HepG2 (cell line): Measurements from ENCODE around the gene CHRNB1. TPM values are rescaled to one million over a fixed set of nuclear protein-coding genes. Genes with fewer than 3 reads are reported as not detected.

Experiments used
- CBFB ChIP-seq: sonication (generic); formaldehyde crosslinking; IDR thresholded peaks from 2 replicates; pipeline ENCODE4 v1.4.0; 2020; ENCODE audit warnings: missing genetic modification reagents
- CREB3 ChIP-seq: sonication (generic); formaldehyde crosslinking; IDR thresholded peaks from 2 replicates; pipeline ENCODE4 v1.5.0; 2020; ENCODE audit warnings: missing genetic modification reagents
- ESRRA ChIP-seq: sonication (generic); formaldehyde crosslinking; IDR thresholded peaks from 2 replicates; pipeline ENCODE4 v1.5.1; 2020; ENCODE audit warnings: mild to moderate bottlenecking, low read depth, missing genetic modification reagents
- GLMP ChIP-seq: sonication (generic); formaldehyde crosslinking; IDR thresholded peaks from 2 replicates; pipeline ENCODE4 v1.9.0; 2021; ENCODE audit warnings: missing genetic modification reagents, mild to moderate bottlenecking, borderline replicate concordance
- HNRNPLL ChIP-seq: fragments of 200-400 bp; formaldehyde crosslinking; IDR thresholded peaks from 2 replicates; pipeline ENCODE4 v1.6.1; 2017; ENCODE audit warnings: mild to moderate bottlenecking, low read depth, low read length; ENCODE audit not compliant: poor library complexity, severe bottlenecking
- NKX3-1 ChIP-seq: sonication (generic); formaldehyde crosslinking; IDR thresholded peaks from 2 replicates; pipeline ENCODE4 v1.5.0; 2020; ENCODE audit warnings: missing genetic modification reagents
- NR2F2 ChIP-seq: IDR thresholded peaks from 2 replicates; pipeline ENCODE4 v1.6.1; 2012; ENCODE audit warnings: low read depth, inconsistent platforms, borderline replicate concordance
- PBX2 ChIP-seq: IDR thresholded peaks from 2 replicates; pipeline ENCODE4 v1.6.1; 2016; ENCODE audit warnings: control low read depth
- RBM22 ChIP-seq: fragments of 200-400 bp; formaldehyde crosslinking; optimal IDR thresholded peaks from 2 replicates; pipeline ENCODE3; 2017; ENCODE audit warnings: mild to moderate bottlenecking, low read length, moderate library complexity
- SYNCRIP ChIP-seq: fragments of 200-400 bp; formaldehyde crosslinking; IDR thresholded peaks from 2 replicates; pipeline ENCODE4 v1.6.1; 2018; ENCODE audit warnings: mild to moderate bottlenecking, low read depth, low read length; ENCODE audit not compliant: insufficient read depth
- TGIF2 ChIP-seq: IDR thresholded peaks from 2 replicates; pipeline ENCODE4 v1.6.1; 2016; ENCODE audit warnings: control low read depth, missing compliant biosample characterization
- XRCC5 ChIP-seq: fragments of 200-400 bp; formaldehyde crosslinking; optimal IDR thresholded peaks from 2 replicates; pipeline ENCODE3; 2017; ENCODE audit warnings: mild to moderate bottlenecking, low read length
- ZNF18 ChIP-seq: sonication (generic); formaldehyde crosslinking; IDR thresholded peaks from 2 replicates; pipeline ENCODE4 v1.8.0; 2022; ENCODE audit warnings: mild to moderate bottlenecking, missing genetic modification reagents; ENCODE audit not compliant: insufficient replicate concordance
- ZNF207 ChIP-seq: fragments of 450-650 bp; IDR thresholded peaks from 2 replicates; pipeline ENCODE4 v1.6.1; 2016; ENCODE audit warnings: antibody characterized with exemption, borderline replicate concordance
- ZNF317 ChIP-seq: sonication (generic); formaldehyde crosslinking; IDR thresholded peaks from 2 replicates; pipeline ENCODE4 v1.5.0; 2020; ENCODE audit warnings: mild to moderate bottlenecking, missing genetic modification reagents
- ZNF326 ChIP-seq: sonication (generic); formaldehyde crosslinking; IDR thresholded peaks from 2 replicates; pipeline ENCODE4 v1.4.0; 2020; ENCODE audit warnings: missing genetic modification reagents, borderline replicate concordance
- ZNF430 ChIP-seq: sonication (generic); formaldehyde crosslinking; IDR thresholded peaks from 2 replicates; pipeline ENCODE4 v1.9.0; 2021; ENCODE audit warnings: mild to moderate bottlenecking, missing genetic modification reagents
- ZNF431 ChIP-seq: sonication (generic); formaldehyde crosslinking; IDR thresholded peaks from 2 replicates; pipeline ENCODE4 v1.9.0; 2022; ENCODE audit warnings: missing genetic modification reagents, low read depth, mild to moderate bottlenecking, borderline replicate concordance
- polyA plus RNA-seq, 8 experiments: library from polyadenylated mRNA; depleted of rRNA in 3 of 8; stranded (reverse) in 7 of 8; unstranded in 1 of 8; fragments of >200 nt; fragmentation: Illumina TruSeq in 4 of 8; extraction: Trizol in 4 of 8; gene quantifications; 2 replicates each; pipeline versions ENCODE4 v1.2.1 to v1.2.3, GENCODE V29; 2011 to 2016; ENCODE audit warnings: low read depth in 4 of 8, missing spikeins in 1 of 8, mixed read lengths in 1 of 8; ENCODE audit not compliant: insufficient read depth in 1 of 8
- total RNA-seq, 5 experiments: library from RNA; depleted of rRNA; stranded (reverse); fragments of >200 nt; fragmentation: Illumina TruSeq; extraction: Trizol; gene quantifications; 2 replicates each; pipeline ENCODE4 v1.2.3, GENCODE V29; 2016; ENCODE audit warnings: low read depth in 1 of 5
- TF ChIP-seq, protein P1 (sequence below): sonication (generic); formaldehyde crosslinking; IDR thresholded peaks from 2 replicates; pipeline ENCODE4 v1.8.0; 2022; ENCODE audit warnings: mild to moderate bottlenecking, missing genetic modification reagents, borderline replicate concordance
- TF ChIP-seq, protein P2 (sequence below): sonication (generic); formaldehyde crosslinking; IDR thresholded peaks from 2 replicates; pipeline ENCODE4 v1.4.0; 2020; ENCODE audit warnings: missing genetic modification reagents

Gene CHRNB1
- total and polyA plus RNA-seq, 2 of the 13 experiments (the other 11 are each of a cell fraction or from before 2014, with no cell fraction given) = 5.4 to 33.7 TPM

- TF ChIP-seq CREB3 (no peak), XRCC5 (peak; percentile 71), ESRRA (CRISPR knock-in tag) (peak; percentile 75), RBM22 (no peak), CBFB (CRISPR knock-in tag) (no peak), ZNF430 (peak; percentile 64; the same call in 1 of the 2 replicates), GLMP (no peak), ZNF317 (CRISPR knock-in tag) (peak; percentile 65; the same call in 1 of the 2 replicates), ZNF326 (CRISPR knock-in tag) (no peak), ZNF207 (no peak), ZNF431 (CRISPR knock-in tag) (no peak), PBX2 (CRISPR knock-in tag) (no peak), NKX3-1 (CRISPR knock-in tag) (no peak), ZNF18 (CRISPR knock-in tag) (no peak), NR2F2 (peak; percentile 67; the same call in 1 of the 2 replicates), TGIF2 (CRISPR knock-in tag) (no peak), SYNCRIP (no peak), HNRNPLL (peak; percentile 73)
- TF ChIP-seq, protein P1, sequence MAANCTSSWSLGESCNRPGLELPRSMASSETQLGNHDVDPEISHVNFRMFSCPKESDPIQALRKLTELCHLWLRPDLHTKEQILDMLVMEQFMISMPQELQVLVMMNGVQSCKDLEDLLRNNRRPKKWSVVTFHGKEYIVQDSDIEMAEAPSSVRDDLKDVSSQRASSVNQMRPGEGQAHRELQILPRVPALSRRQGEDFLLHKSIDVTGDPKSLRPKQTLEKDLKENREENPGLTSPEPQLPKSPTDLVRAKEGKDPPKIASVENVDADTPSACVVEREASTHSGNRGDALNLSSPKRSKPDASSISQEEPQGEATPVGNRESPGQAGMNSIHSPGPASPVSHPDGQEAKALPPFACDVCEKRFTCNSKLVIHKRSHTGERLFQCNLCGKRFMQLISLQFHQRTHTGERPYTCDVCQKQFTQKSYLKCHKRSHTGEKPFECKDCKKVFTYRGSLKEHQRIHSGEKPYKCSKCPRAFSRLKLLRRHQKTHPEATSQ (CRISPR knock-in tag) = no peak
- TF ChIP-seq, protein P2, sequence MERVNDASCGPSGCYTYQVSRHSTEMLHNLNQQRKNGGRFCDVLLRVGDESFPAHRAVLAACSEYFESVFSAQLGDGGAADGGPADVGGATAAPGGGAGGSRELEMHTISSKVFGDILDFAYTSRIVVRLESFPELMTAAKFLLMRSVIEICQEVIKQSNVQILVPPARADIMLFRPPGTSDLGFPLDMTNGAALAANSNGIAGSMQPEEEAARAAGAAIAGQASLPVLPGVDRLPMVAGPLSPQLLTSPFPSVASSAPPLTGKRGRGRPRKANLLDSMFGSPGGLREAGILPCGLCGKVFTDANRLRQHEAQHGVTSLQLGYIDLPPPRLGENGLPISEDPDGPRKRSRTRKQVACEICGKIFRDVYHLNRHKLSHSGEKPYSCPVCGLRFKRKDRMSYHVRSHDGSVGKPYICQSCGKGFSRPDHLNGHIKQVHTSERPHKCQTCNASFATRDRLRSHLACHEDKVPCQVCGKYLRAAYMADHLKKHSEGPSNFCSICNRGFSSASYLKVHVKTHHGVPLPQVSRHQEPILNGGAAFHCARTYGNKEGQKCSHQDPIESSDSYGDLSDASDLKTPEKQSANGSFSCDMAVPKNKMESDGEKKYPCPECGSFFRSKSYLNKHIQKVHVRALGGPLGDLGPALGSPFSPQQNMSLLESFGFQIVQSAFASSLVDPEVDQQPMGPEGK (CRISPR knock-in tag) = peak; percentile 83
Measured at GRCh38 chr17:7444682-7445618, at the start of gene CHRNB1 (continued).
